Esophagus (tissue), 2 donors: ENCODE measurements around the gene ATRNL1. TPM values are rescaled to one million over a fixed set of nuclear protein-coding genes. Genes with fewer than 3 reads are reported as not detected.
"Not testable (repeated sequence)": the region's sequence is repeated elsewhere in the genome, so short reads cannot be mapped to it uniquely, and the experiment has no call there.

ENCODE experiments used
- H3K27ac ChIP-seq, 2 donors: one replicate each; pipeline ENCODE4 v1.5.1; 2013; ENCODE audit warnings: low read depth in 2 of 2, mild to moderate bottlenecking in 2 of 2, inconsistent platforms in 1 of 2, low read length in 1 of 2, moderate library complexity in 1 of 2
- H3K27me3 ChIP-seq, 2 donors: one replicate each; pipeline ENCODE4 v1.6.1; 2013; ENCODE audit warnings: low read length in 2 of 2, control low read depth in 1 of 2, mild to moderate bottlenecking in 1 of 2; ENCODE audit not compliant: insufficient read depth in 2 of 2, control insufficient read depth in 1 of 2
- H3K36me3 ChIP-seq, 2 donors: one replicate each; pipeline ENCODE4 v1.6.1; 2013; ENCODE audit warnings: low read length in 1 of 2; ENCODE audit not compliant: control insufficient read depth in 2 of 2, insufficient read depth in 2 of 2
- H3K4me1 ChIP-seq, 2 donors: one replicate each; pipeline ENCODE4 v1.6.1; 2013; ENCODE audit warnings: low read length in 1 of 2; ENCODE audit not compliant: control insufficient read depth in 2 of 2, insufficient read depth in 2 of 2
- H3K4me3 ChIP-seq, 2 donors: one replicate each; pipeline ENCODE4 v1.5.1; 2013; ENCODE audit warnings: low read length in 2 of 2, mild to moderate bottlenecking in 2 of 2, low read depth in 1 of 2, moderate library complexity in 1 of 2
- H3K9me3 ChIP-seq, 2 donors: one replicate each; pipeline ENCODE4 v1.6.1; 2013; ENCODE audit warnings: mild to moderate bottlenecking in 2 of 2, low read depth in 1 of 2, low read length in 1 of 2, moderate library complexity in 1 of 2; ENCODE audit not compliant: control insufficient read depth in 2 of 2, insufficient read depth in 1 of 2
- WGBS, 2 donors: extraction: QIAGEN DNeasy Blood & Tissue Kit; methylation state at CpG; one replicate each; pipeline ENCODE4 v1.1.7; 2013; 5-methylcytosine and 5-hydroxymethylcytosine counted together
- polyA plus RNA-seq, 2 donors: library from polyadenylated mRNA; stranded (reverse); fragments of 200-250 nt; gene quantifications; one replicate each; pipeline ENCODE4 v1.2.3, GENCODE V29; 2013
- donor health status: healthy with polysubstance abuse.
- donor health status: Bipolar disorder and iron deficiency.

Gene ATRNL1
- polyA plus RNA-seq, 2 donors: 0.20 to 0.39 TPM

DNA sequence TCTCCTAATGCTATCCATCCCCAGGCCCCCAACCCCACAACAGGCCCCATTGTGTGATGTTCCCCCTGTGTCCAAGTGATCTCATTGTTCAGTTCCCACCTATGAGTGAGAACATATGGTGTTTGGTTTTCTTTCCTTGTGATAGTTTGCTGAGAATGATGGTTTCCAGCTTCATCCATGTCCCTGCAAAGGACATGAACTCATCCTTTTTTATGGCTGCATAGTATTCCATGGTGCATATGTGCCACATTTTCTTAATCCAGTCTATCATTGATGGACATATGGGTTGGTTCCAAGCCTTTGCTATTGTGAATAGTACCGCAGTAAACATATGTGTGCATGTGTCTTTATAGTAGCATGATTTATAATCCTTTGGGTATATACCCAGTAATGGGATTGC, 160.6 kb downstream of the ATRNL1 start:
- not testable (repeated sequence) for H3K27ac ChIP-seq, H3K36me3 ChIP-seq, H3K27me3 ChIP-seq, H3K9me3 ChIP-seq, H3K4me1 ChIP-seq, H3K4me3 ChIP-seq
- 84 to 96% methylated on average over 1 of the region's 1 CpG for WGBS, 2 donors

DNA sequence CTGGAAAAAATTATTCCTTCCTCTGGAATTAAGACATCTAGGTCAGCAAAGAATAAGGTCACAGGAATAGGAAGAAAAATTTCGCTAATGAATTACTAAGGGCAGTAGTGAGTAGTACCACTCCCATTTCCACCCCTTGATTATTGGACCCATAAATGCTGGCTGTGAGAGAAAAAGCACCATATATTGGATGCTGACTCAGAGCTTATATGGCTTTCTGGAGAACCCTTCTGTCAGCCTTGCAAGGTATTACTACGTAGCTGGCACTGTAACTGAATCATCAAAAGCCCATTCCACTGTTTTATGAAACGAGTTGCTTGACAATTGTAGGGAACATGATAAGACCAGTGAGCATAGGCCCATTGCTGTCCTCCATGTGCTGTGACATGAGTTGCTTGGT, 179.3 kb downstream of the ATRNL1 start:
- Histone ChIP-seq H3K27ac (no peak overlapping the region), H3K9me3 (no peaks in the 10 kb centered on the region), H3K36me3 (no peaks in the 10 kb centered on the region), H3K4me3 (no peak overlapping the region), H3K4me1 (no peaks in the 10 kb centered on the region), H3K27me3 (no peaks in the 10 kb centered on the region)
- WGBS, 2 donors: 69 to 79% methylated on average over 3 of the region's 3 CpGs

DNA sequence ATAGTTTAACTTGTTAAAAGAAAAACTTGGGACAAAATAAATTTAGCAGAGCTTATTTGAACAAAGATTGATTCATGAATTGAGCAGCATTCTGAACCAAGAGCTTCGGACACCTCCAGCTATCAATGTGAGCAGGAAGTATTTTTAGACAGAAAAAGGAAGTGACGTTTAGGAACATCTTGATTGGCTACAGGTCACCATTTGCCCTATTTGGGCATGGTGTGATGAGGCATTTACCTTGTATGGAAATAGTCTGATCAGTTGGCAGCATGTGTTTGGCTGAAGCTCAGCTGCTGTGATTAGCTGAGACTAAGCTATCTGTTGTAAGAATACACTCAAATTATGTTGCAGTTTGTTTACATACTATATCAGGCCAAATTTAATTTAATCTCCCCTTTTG, 185.1 kb downstream of the ATRNL1 start:
- H3K4me3 ChIP-seq: no peak overlapping the region
- no peak overlapping the region for H3K27ac ChIP-seq
- no peaks in the 10 kb centered on the region for H3K9me3 ChIP-seq
- H3K4me1 ChIP-seq: no peaks in the 10 kb centered on the region
- WGBS, 2 donors: 62 to 64% methylated on average over 2 of the region's 2 CpGs
- no peaks in the 10 kb centered on the region for H3K27me3 ChIP-seq
- H3K36me3 ChIP-seq: no peaks in the 10 kb centered on the region

DNA sequence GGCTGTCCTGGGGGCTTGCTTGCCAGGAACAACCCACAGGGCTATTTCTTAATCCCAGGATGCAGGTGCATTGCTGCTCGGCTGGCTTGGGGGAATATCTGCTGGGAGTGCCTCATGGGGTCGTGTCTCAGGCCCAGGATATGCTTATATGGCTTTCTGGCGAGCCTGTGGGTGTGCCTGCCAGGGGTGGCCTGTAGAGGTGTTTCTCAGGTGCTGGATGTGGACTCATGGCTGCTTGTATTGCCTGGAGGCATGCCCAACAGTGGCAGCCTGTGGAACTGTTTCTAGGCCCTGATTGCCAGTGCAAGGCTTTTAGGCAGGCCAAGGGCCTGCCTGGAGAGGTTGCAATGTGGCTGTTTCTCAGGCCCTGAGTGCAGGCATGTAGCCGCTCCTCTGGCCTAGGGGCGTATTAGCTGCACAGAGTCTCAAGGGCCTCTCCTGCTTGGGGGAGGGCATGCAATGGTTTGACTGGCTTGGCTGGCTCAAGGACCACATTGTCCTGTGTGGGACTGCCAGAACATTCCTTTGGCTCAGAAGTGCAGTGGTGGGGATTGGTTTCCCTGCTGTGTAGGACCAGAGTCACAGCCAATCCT, 202.1 kb downstream of the ATRNL1 start:
- H3K27ac ChIP-seq: no peak overlapping the region
- H3K36me3 ChIP-seq: no peaks in the 10 kb centered on the region
- peaks cover 3 to 4% of the 10 kb centered on the region in 2 donors for H3K9me3 ChIP-seq
- H3K4me3 ChIP-seq: no peak overlapping the region
- 72 to 78% methylated on average over 5 of the region's 5 CpGs for WGBS, 2 donors
- no peaks in the 10 kb centered on the region for H3K27me3 ChIP-seq
- H3K4me1 ChIP-seq: no peaks in the 10 kb centered on the region

DNA sequence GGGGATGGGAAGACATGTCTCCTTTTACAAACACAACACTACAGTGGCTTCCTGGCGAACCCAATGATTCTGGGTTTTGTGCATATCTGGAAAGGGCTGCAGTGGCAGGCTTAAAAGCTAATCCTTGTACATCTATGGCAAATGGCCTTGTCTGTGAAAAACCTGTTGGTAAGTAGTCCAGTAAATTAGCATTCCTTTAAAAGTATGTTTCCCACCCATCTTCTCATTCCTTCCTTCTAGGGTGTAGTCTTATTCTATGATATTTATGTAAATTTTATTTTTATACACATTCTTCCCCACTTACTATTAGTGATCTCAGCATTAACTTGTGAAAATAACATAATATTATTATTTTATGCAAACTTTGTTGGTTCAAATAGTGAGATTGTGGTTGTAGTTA, 206.9 kb downstream of the ATRNL1 start:
- Histone ChIP-seq H3K9me3 (peaks cover under 1 to 4% of the 10 kb centered on the region in 2 donors), H3K27me3 (no peaks in the 10 kb centered on the region), H3K4me1 (no peaks in the 10 kb centered on the region), H3K4me3 (no peak overlapping the region), H3K36me3 (no peaks in the 10 kb centered on the region), H3K27ac (no peak overlapping the region)
- 75 to 81% methylated on average over 1 of the region's 1 CpG for WGBS, 2 donors

DNA sequence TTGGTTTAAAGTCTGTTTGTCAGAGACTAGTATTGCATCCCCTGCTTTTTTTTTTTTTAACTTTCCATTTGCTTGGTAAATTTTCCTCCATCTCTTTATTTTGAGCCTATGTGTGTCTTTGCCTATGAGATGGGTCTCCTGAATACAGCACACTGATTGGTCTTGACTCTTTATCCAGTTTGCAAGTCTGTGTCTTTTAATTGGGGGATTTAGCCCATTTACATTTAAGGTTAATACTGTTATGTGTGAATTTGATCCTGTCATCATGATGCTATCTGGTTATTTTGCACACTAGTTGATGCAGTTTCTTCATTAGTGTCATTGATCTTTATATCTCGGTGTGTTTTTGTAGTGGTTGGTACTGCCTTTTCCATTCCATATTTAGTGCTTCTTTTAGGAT, 226.5 kb downstream of the ATRNL1 start:
- not testable (repeated sequence) for H3K27me3 ChIP-seq, H3K36me3 ChIP-seq, H3K27ac ChIP-seq, H3K4me3 ChIP-seq, H3K9me3 ChIP-seq, H3K4me1 ChIP-seq
- 90 to 92% methylated on average over 1 of the region's 1 CpG for WGBS, 2 donors

DNA sequence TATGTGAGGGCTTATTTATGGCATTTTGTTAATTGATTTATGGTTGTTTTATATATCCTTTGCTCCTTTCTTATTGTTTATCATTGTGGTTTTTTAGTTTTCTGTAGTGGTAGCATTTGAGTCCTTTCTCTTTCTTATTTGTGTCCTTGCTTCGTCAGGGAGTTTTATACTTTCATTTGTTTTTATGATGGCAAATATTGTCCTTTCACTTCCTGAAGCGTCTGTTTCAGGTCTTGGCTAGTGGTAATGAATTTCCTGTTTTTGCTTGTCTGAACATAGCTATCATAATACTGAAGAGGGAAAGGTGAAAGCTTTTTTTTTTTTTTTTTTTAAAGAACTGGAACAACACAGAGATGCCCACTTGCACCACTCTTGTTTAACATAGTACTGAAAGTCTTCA, 228.2 kb downstream of the ATRNL1 start:
- 20 to 33% methylated on average over 2 of the region's 2 CpGs for WGBS, 2 donors
- Histone ChIP-seq H3K27ac (no peak overlapping the region), H3K9me3 (no peaks in the 10 kb centered on the region), H3K4me1 (no peaks in the 10 kb centered on the region), H3K27me3 (no peaks in the 10 kb centered on the region), H3K4me3 (no peak overlapping the region), H3K36me3 (no peaks in the 10 kb centered on the region)

DNA sequence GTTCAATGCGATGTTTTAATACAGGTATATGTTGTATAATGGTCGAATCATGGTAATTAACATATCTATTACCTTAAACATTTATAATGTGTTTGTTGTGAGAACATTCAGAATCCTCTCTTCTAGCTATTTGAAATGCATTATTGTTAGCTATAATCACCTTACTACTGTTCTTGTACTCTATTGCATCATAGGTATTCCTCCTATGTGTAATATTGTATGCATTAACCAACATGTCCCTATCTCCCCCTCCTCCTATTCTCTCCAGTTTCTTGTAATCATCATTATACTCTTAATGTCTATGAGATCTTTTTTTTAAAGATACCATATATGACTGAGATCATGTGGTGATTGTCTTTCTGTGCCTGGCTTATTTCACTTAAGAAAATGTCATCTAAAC, 235.2 kb downstream of the ATRNL1 start:
- no peaks in the 10 kb centered on the region for H3K9me3 ChIP-seq
- H3K27ac ChIP-seq: no peak overlapping the region
- H3K4me1 ChIP-seq: no peaks in the 10 kb centered on the region
- 84 to 85% methylated on average over 2 of the region's 2 CpGs for WGBS, 2 donors
- no peak overlapping the region for H3K4me3 ChIP-seq
- no peaks in the 10 kb centered on the region for H3K27me3 ChIP-seq
- H3K36me3 ChIP-seq: no peaks in the 10 kb centered on the region

DNA sequence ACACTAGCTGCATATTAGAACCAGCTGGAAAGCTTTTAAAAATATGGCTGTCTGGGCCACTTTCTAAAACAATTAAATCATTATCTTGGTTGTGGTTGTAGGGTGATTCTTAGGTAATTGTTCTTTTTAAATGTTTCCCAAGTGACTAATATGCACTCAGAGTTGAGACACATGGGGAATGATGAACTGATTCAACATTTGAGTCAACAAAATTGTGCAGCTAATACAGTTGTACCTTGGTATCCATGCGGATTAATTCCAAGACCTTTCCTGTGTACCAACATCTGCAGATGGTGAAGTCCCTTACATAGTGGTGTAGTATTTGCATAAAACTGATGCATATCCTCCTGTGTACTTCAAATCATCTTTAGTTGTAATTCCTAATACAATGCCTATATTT, 242.2 kb downstream of the ATRNL1 start:
- H3K36me3 ChIP-seq: no peaks in the 10 kb centered on the region
- WGBS, 2 donors: 87 to 94% methylated on average over 1 of the region's 1 CpG
- H3K27me3 ChIP-seq: no peaks in the 10 kb centered on the region
- no peak overlapping the region for H3K27ac ChIP-seq
- no peaks in the 10 kb centered on the region for H3K4me1 ChIP-seq
- no peak overlapping the region for H3K4me3 ChIP-seq
- H3K9me3 ChIP-seq: no peaks in the 10 kb centered on the region

DNA sequence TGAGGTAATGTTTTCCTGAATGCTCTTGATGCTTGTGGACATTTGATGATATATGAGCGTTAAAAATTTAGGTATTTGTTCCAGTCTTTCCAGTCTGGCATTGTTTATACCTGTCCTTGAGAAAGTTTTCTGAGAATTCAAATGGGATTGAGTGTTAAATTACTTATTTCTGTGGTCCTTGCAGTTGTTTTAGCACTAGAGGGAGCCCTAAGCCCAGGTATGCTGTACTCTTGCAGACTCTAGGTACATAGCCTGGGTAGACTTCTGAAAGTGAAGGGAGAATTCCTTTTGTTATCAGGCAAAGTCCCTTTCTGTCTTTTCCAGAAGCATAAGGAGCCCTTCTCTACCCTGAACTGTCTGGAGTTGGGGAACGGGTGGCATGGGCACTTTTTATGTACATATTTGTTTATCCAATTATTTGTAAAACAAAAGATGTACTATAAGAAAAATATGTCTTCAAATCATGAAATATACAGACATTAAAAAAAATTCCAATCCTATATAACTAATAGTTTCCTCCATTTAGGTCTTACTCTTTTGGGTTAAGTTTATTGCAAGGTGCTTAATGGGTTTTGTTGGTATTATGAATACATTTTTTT, 262.1 kb downstream of the ATRNL1 start:
- H3K4me1 ChIP-seq: no peaks in the 10 kb centered on the region
- H3K27ac ChIP-seq: no peak overlapping the region
- H3K4me3 ChIP-seq: no peak overlapping the region
- H3K36me3 ChIP-seq: no peaks in the 10 kb centered on the region
- H3K27me3 ChIP-seq: no peaks in the 10 kb centered on the region
- WGBS, 2 donors: 5 to 11% methylated on average over 2 of the region's 2 CpGs
- no peaks in the 10 kb centered on the region for H3K9me3 ChIP-seq
